Kidney epithelial cell (primary cell): ENCODE results near the gene SKAP1. TPM values are rescaled to one million over a fixed set of nuclear protein-coding genes. Genes with fewer than 3 reads are reported as not detected.

Experiments
- DNase-seq: peaks from one replicate; pipeline ENCODE4 v3.0.0-alpha.2; 2010; ENCODE audit warnings: low read depth
- H3K27me3 ChIP-seq: 2 replicates; pipeline ENCODE4 v1.6.0; 2011; ENCODE audit warnings: low read length; ENCODE audit not compliant: control insufficient read depth, insufficient read depth
- H3K36me3 ChIP-seq: 2 replicates; pipeline ENCODE4 v1.5.1; 2011; ENCODE audit warnings: low read length; ENCODE audit not compliant: control insufficient read depth, insufficient read depth
- H3K4me3 ChIP-seq: 2 replicates; pipeline ENCODE4 v1.5.1; 2011; ENCODE audit warnings: low read depth, mild to moderate bottlenecking, control low read depth, low read length
- total RNA-seq: library from RNA; depleted of rRNA; stranded (reverse); fragments of >200 nt; gene quantifications from 2 replicates; pipeline ENCODE4 v1.2.3, GENCODE V29; 2015
- TF ChIP-seq, protein P1 (sequence below): IDR thresholded peaks from 2 replicates; pipeline ENCODE4 v1.5.1; 2011; ENCODE audit warnings: mild to moderate bottlenecking, moderate library complexity, low read length, control low read depth, inconsistent platforms; ENCODE audit not compliant: insufficient read depth, poor library complexity, severe bottlenecking

The SKAP1 gene
- total RNA-seq, 1 donor from 2014 or later: 5.6 TPM

- Histone ChIP-seq H3K27me3 (no peaks in the 10 kb centered on the region), H3K4me3 (no peak overlapping the region), H3K36me3 (no peaks in the 10 kb centered on the region)
- DNase-seq: no peak
- TF ChIP-seq, protein P1, sequence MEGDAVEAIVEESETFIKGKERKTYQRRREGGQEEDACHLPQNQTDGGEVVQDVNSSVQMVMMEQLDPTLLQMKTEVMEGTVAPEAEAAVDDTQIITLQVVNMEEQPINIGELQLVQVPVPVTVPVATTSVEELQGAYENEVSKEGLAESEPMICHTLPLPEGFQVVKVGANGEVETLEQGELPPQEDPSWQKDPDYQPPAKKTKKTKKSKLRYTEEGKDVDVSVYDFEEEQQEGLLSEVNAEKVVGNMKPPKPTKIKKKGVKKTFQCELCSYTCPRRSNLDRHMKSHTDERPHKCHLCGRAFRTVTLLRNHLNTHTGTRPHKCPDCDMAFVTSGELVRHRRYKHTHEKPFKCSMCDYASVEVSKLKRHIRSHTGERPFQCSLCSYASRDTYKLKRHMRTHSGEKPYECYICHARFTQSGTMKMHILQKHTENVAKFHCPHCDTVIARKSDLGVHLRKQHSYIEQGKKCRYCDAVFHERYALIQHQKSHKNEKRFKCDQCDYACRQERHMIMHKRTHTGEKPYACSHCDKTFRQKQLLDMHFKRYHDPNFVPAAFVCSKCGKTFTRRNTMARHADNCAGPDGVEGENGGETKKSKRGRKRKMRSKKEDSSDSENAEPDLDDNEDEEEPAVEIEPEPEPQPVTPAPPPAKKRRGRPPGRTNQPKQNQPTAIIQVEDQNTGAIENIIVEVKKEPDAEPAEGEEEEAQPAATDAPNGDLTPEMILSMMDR: no peak
These were observed 292.4 kb downstream of the SKAP1 start for GRCh38 chr17:48137656-48138055.

DNA sequence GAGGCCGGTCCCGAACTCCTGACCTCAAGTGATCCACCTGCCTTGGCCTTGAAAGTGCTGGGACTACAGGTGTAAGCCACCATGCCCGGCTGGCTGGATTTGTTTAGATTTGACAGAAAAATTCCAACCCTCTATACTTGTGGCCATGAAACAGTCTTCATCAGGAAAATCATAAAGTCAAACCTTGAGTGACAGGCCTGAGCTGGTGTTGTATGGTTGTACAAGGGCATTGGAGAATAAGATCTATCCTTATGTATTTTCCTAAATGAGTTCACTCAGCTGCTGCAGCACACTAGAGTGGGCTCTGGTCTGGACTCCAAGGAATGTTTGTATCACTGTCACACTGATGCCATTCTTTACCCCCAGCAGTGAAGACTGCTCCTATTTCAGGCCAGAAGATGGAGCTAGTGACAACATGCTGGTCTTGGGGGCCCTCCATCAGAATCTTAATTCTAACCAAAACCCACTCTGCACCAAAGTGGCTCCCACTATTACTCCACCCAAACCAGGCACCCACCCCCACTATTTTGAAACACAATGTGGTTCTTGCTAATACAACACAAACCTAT, 295.0 kb downstream of the SKAP1 start:
- no peaks in the 10 kb centered on the region for H3K36me3 ChIP-seq
- H3K27me3 ChIP-seq: no peaks in the 10 kb centered on the region
- DNase-seq: no peak
- H3K4me3 ChIP-seq: no peak overlapping the region
- TF ChIP-seq, protein P1: peak; percentile 20

DNA sequence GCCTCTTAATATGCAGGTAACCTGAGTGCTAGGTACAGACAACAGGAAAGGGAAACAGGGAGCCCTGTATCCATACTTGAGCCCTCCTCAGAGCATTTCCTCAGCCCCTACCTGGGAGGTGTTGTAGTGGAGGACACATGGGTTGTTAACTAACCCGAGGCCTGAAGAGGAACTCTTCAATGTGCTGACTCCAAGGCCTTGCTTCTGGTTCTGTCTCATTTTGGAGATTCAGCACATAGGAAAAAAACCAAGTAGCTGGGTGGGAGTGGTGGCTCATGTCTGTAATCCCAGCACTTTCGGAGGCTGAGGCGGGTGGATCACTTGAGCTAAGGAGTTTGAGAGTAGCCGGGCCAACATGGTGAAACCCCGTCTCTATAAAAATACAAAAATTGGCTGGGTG, 297.6 kb downstream of the SKAP1 start:
- no peak overlapping the region for H3K4me3 ChIP-seq
- DNase-seq: no peak
- no peaks in the 10 kb centered on the region for H3K27me3 ChIP-seq
- no peaks in the 10 kb centered on the region for H3K36me3 ChIP-seq
- TF ChIP-seq, protein P1: no peak

GRCh38 chr17:48131216-48131824, 298.7 kb downstream of the SKAP1 start:
- no peak overlapping the region for H3K4me3 ChIP-seq
- H3K36me3 ChIP-seq: no peaks in the 10 kb centered on the region
- DNase-seq: peak; percentile 37
- H3K27me3 ChIP-seq: no peaks in the 10 kb centered on the region
- TF ChIP-seq, protein P1: peak; percentile 84

DNA sequence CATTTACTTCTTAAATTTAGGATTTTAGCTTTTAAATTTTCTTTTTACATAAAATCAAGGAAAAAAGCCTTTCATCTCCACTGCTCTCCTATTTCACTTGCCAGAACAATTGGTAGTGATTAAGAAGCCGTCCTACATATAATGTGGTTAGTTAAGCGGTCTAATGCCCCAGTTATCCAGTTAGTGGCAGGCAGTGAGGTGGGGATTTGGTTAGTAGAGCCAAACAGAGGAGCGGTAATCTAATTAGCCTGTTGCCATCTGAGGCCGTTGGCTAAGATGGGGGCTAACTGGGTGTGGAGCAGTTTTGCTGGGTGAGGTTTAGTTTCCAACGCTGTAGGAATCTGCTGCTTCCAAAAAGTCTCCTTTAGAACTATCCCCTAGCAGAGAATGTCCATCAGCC, 300.0 kb downstream of the SKAP1 start:
- TF ChIP-seq, protein P1: no peak
- no peak overlapping the region for H3K4me3 ChIP-seq
- no peak for DNase-seq

GRCh38 chr17:48128400-48128799, 301.6 kb downstream of the SKAP1 start:
- H3K27me3 ChIP-seq: no peaks in the 10 kb centered on the region
- no peak for DNase-seq
- no peak overlapping the region for H3K4me3 ChIP-seq
- no peaks in the 10 kb centered on the region for H3K36me3 ChIP-seq
- TF ChIP-seq, protein P1: no peak

More for the DNA sequence above, 300.0 kb downstream of the SKAP1 start:
- Histone ChIP-seq H3K36me3 (no peaks in the 10 kb centered on the region), H3K27me3 (no peaks in the 10 kb centered on the region)
